K562 (cell line): Measurements from ENCODE around the gene KLHL24. TPM values are rescaled to one million over a fixed set of nuclear protein-coding genes. Genes with fewer than 3 reads are reported as not detected.

Experiments
- ATAC-seq: fragments of 200-7000 bp; cut with Tn5 transposase; 3 replicates; pipeline ENCODE4 v1.9.1; 2020; ENCODE audit warnings: moderate library complexity
- BruUV-seq: library from RNA; stranded (reverse); fragments of 400-500 nt; replicated peaks from 2 replicates; lab custom pipeline; 2021; lab: Mats Ljungman, UMichigan
- CTCF ChIA-PET: fragments of 300-600 bp; formaldehyde crosslinking; extraction: SDS; loops from one replicate; lab custom pipeline; 2021; ENCODE audit warnings: low intra/inter-chr PET ratio; lab: Yijun Ruan, JAX
- POLR2A ChIA-PET: fragments of 300-600, 350-650 bp; sonication (Branson Sonifier 250); formaldehyde crosslinking; extraction: SDS; loops from one replicate; lab custom pipeline; 2021; ENCODE audit warnings: antibody characterized with exemption, inconsistent platforms; lab: Yijun Ruan, JAX
- DNase-seq, 4 experiments: peaks; one replicate each; pipeline versions ENCODE4 v3.0.0 to v3.0.0-alpha.2; 2011 to 2018; ENCODE audit warnings: low spot score in 3 of 4, mixed read lengths in 3 of 4; ENCODE audit errors: extremely low read depth in 1 of 4
- FAIRE-seq: peaks from 2 replicates; lab custom pipeline; 2011; peaks lifted over from hg19 to GRCh38; lab: Jason Lieb, UNC
- H2AFZ ChIP-seq: 2 replicates; pipeline ENCODE4 v1.6.0; 2011; ENCODE audit warnings: low read depth, low read length, control low read depth, inconsistent platforms
- H3K27ac ChIP-seq: fragments of 200-600 bp; 3 replicates; pipeline ENCODE4 v1.8.0; 2011; ENCODE audit warnings: low read depth, mild to moderate bottlenecking, control low read depth, inconsistent platforms, low read length, moderate library complexity, mixed read lengths; ENCODE audit errors: extremely low read depth
- H3K27me3 ChIP-seq, 2 experiments: fragments of 300-600 bp in 1 of 2; 2 replicates in 1 of 2; 3 replicates in 1 of 2; pipeline versions ENCODE4 v1.6.0 to v1.8.0; 2011; ENCODE audit warnings: inconsistent platforms in 2 of 2, low read length in 2 of 2, mild to moderate bottlenecking in 1 of 2, mixed read lengths in 1 of 2, moderate library complexity in 1 of 2; ENCODE audit not compliant: control insufficient read depth in 2 of 2, insufficient read depth in 2 of 2
- H3K36me3 ChIP-seq: fragments of 300-600 bp; 3 replicates; pipeline ENCODE4 v1.8.0; 2011; ENCODE audit warnings: mild to moderate bottlenecking, low read length, inconsistent platforms; ENCODE audit not compliant: control insufficient read depth, insufficient read depth
- H3K4me1 ChIP-seq, 2 experiments: fragments of 200-600 bp in 1 of 2; replicated peaks in 1 of 2; 2 replicates in 1 of 2; 3 replicates in 1 of 2; pipeline versions ENCODE4 v1.5.1 to v1.8.0; 2011; ENCODE audit warnings: inconsistent platforms in 2 of 2, low read length in 2 of 2, mild to moderate bottlenecking in 1 of 2, mixed read lengths in 1 of 2, moderate library complexity in 1 of 2; ENCODE audit not compliant: control insufficient read depth in 2 of 2, insufficient read depth in 2 of 2
- H3K4me2 ChIP-seq: 2 replicates; pipeline ENCODE4 v1.6.1; 2011; ENCODE audit warnings: low read length, control low read depth, inconsistent platforms, mixed read lengths; ENCODE audit not compliant: insufficient read depth
- H3K4me3 ChIP-seq: fragments of 200-600 bp; sonication (generic), shearing (Covaris generic); 2 replicates; pipeline ENCODE4 v1.5.1; 2016; ENCODE audit warnings: control low read depth, inconsistent platforms
- H3K79me2 ChIP-seq: fragments of 200-600 bp; 3 replicates; pipeline ENCODE4 v1.8.0; 2011; ENCODE audit warnings: low read length, inconsistent platforms; ENCODE audit not compliant: control insufficient read depth, insufficient read depth
- H3K9ac ChIP-seq, 2 experiments: 2 replicates each; pipeline versions ENCODE4 v1.6.0 to v1.6.1; 2011; ENCODE audit warnings: low read depth in 2 of 2, low read length in 2 of 2, control low read depth in 1 of 2, inconsistent platforms in 1 of 2, mild to moderate bottlenecking in 1 of 2, mixed read lengths in 1 of 2; ENCODE audit not compliant: insufficient read depth in 1 of 2
- H3K9me1 ChIP-seq: one replicate; pipeline ENCODE4 v1.6.0; 2011; ENCODE audit warnings: inconsistent platforms, mild to moderate bottlenecking, low read length, moderate library complexity; ENCODE audit not compliant: control insufficient read depth, insufficient read depth
- H3K9me3 ChIP-seq: replicated peaks from 2 replicates; pipeline ENCODE4 v1.5.1; 2011; ENCODE audit warnings: low read depth, low read length, inconsistent platforms; ENCODE audit not compliant: control insufficient read depth, insufficient read depth
- H4K20me1 ChIP-seq: replicated peaks from 2 replicates; pipeline ENCODE4 v1.6.1; 2011; ENCODE audit warnings: low read length, inconsistent platforms, mixed read lengths; ENCODE audit not compliant: control insufficient read depth, insufficient read depth
- CEBPB ChIP-seq: fragments of 450-650 bp; IDR thresholded peaks from 2 replicates; pipeline ENCODE4 v1.6.1; 2016; ENCODE audit warnings: missing genetic modification characterization, missing compliant biosample characterization
- MGA ChIP-seq: fragments of 450-650 bp; IDR thresholded peaks from 2 replicates; pipeline ENCODE4 v1.6.1; 2016; ENCODE audit warnings: mild to moderate bottlenecking, moderate library complexity
- SREBF1 ChIP-seq: fragments of 150-350 bp; IDR thresholded peaks from 2 replicates; pipeline ENCODE4 v1.6.1; 2014; ENCODE audit warnings: antibody characterized with exemption, low read depth, low read length, borderline replicate concordance
- ZKSCAN3 ChIP-seq: fragments of 250-450 bp; sonication (Bioruptor Pico); IDR thresholded peaks from 2 replicates; pipeline ENCODE4 v1.4.0; 2020
- ZNF124 ChIP-seq: sonication (generic); formaldehyde crosslinking; IDR thresholded peaks from 2 replicates; pipeline ENCODE4 v1.8.1; 2022; ENCODE audit warnings: missing genetic modification reagents
- ZNF311 ChIP-seq: fragments of 250-450 bp; sonication (Bioruptor Pico); IDR thresholded peaks from 2 replicates; pipeline ENCODE4 v1.4.0; 2020; ENCODE audit warnings: mild to moderate bottlenecking, moderate library complexity
- ZNF830 ChIP-seq: fragments of 250-450 bp; sonication (Bioruptor Pico); IDR thresholded peaks from 2 replicates; pipeline ENCODE4 v1.5.0; 2021; ENCODE audit warnings: mild to moderate bottlenecking
- WGBS: fragments of 100-300 bp; shearing (Covaris generic); methylation state at CpG from one replicate; pipeline ENCODE4 v1.1.6; 2016; ENCODE audit warnings: low coverage, mixed read lengths; ENCODE audit not compliant: insufficient coverage; ENCODE audit errors: missing lambda C conversion rate; 5-methylcytosine and 5-hydroxymethylcytosine counted together
- in situ Hi-C: fragments of 300-500 bp; cut with MboI; formaldehyde crosslinking; loops from 4 replicates; pipeline ENCODE4 v1.15.0; 2018; ENCODE audit warnings: inconsistent platforms, mixed read lengths
- intact Hi-C: fragments of 100-400 bp; cut with micrococcal nuclease; formaldehyde crosslinking; loops from 2 replicates; pipeline ENCODE4 v1.14.2; 2022
- polyA plus RNA-seq, 8 experiments: library from polyadenylated mRNA; depleted of rRNA in 4 of 8; stranded (reverse) in 5 of 8; unstranded in 3 of 8; fragments of >200 nt; fragmentation: Nextera tagmentation in 2 of 8; fragmentation: Illumina TruSeq in 1 of 8; extraction: Ambion mirVana in 2 of 8; extraction: Trizol in 1 of 8; gene quantifications; 2 replicates each; pipeline versions ENCODE4 v1.2.1 to v1.2.3, GENCODE V29; 2011 to 2014; ENCODE audit warnings: inconsistent platforms in 1 of 8, missing spikeins in 1 of 8
- total RNA-seq, 7 experiments: library from RNA; depleted of rRNA in 6 of 7; stranded (reverse); fragments of >200 nt in 6 of 7; fragmentation: Illumina TruSeq in 2 of 7; extraction: Trizol in 2 of 7; gene quantifications; 2 replicates each; pipeline versions ENCODE4 v1.2.1 to v1.2.3, GENCODE V29; 2011 to 2021; ENCODE audit warnings: low replicate concordance in 1 of 7
- TF ChIP-seq, protein P1 (sequence below): fragments of 250-450 bp; sonication (Bioruptor Pico); IDR thresholded peaks from 2 replicates; pipeline ENCODE4 v1.5.0; 2020; ENCODE audit warnings: mild to moderate bottlenecking

Gene KLHL24
- total and polyA plus RNA-seq, 9 of the 15 experiments (the other 6 are each of a cell fraction or from before 2014, with no cell fraction given): 3.3 to 21.2 (median 14.2) TPM

- CTCF ChIA-PET: no interaction called here
- H3K4me2 ChIP-seq: peak overlapping the region; percentile 9
- TF ChIP-seq ZKSCAN3 (no peak), ZNF830 (CRISPR knock-in tag) (no peak), ZNF124 (no peak), MGA (0 out of 2 replicates have a peak, but pooled peaks have one; percentile 11), SREBF1 (0 out of 2 replicates have a peak, but pooled peaks have one; percentile 44), ZNF311 (CRISPR knock-in tag) (no peak), CEBPB (tag) (peak; percentile 36; the same call in 1 of the 2 replicates)
- TF ChIP-seq, protein P1, sequence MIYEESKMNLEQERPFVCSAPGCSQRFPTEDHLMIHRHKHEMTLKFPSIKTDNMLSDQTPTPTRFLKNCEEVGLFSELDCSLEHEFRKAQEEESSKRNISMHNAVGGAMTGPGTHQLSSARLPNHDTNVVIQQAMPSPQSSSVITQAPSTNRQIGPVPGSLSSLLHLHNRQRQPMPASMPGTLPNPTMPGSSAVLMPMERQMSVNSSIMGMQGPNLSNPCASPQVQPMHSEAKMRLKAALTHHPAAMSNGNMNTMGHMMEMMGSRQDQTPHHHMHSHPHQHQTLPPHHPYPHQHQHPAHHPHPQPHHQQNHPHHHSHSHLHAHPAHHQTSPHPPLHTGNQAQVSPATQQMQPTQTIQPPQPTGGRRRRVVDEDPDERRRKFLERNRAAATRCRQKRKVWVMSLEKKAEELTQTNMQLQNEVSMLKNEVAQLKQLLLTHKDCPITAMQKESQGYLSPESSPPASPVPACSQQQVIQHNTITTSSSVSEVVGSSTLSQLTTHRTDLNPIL: no peak
Measured at GRCh38 chr3:183629546-183630301, 5.7 kb upstream of the KLHL24 start.

More at GRCh38 chr3:183629546-183630301, 5.7 kb upstream of the KLHL24 start:
- ATAC-seq (peak; percentile 94), DNase-seq (peak in 2 of 4 experiments; percentile 50 to 60), FAIRE-seq (peak; percentile 64)
- H3K27me3 ChIP-seq: no peaks in the 10 kb centered on the region
- no peaks in the 10 kb centered on the region for H3K9me1 ChIP-seq
- intact Hi-C loops (no loop called here), in situ Hi-C loops (no loop called here)
- H3K9ac ChIP-seq: no peak overlapping the region
- H3K9me3 ChIP-seq: no peaks in the 10 kb centered on the region
- H3K79me2 ChIP-seq: no peaks in the 10 kb centered on the region
- POLR2A ChIA-PET: interaction anchor here (0.6 to 1.1 kb wide), 3 partner anchors 13 to 40 kb away, joined by 3 to 4 read pairs (median 4); no protein-coding TSS in a partner anchor
- peaks cover 0 to 8% of the 10 kb centered on the region in 2 experiments; a peak in 3 of 5 replicates for H3K4me1 ChIP-seq
- H3K36me3 ChIP-seq: no peaks in the 10 kb centered on the region
- no peak overlapping the region for H3K27ac ChIP-seq
- no TSS peak for BruUV-seq
- H2AFZ ChIP-seq: peak overlapping the region; percentile 77
- no peak overlapping the region for H3K4me3 ChIP-seq
- WGBS: 64% methylated on average over 3 of the region's 3 CpGs
- no peaks in the 10 kb centered on the region for H4K20me1 ChIP-seq
